C4-2B (cell line): ENCODE results near the gene TTC12.

Experiments
- CTCF ChIP-seq: fragments of 450-650 bp; conservative IDR thresholded peaks from 2 replicates; pipeline ENCODE4 v1.5.1; 2017; ENCODE audit warnings: mild to moderate bottlenecking
- ZFX ChIP-seq: fragments of 450-650 bp; IDR thresholded peaks from 2 replicates; pipeline ENCODE4 v1.6.1; 2017

- TF ChIP-seq CTCF (no peak), ZFX (no peak)
These were observed 37.1 kb downstream of the TTC12 start for GRCh38 chr11:113351480-113351879.
